ENCODE results near the gene ASH1L.

Gene ASH1L

GRCh38 chr1:155342842-155343241 is 219.8 kb downstream of the ASH1L start:
- Histone ChIP-seq H3K4me3 (replicated peaks; ENCODE audit: insufficient read depth, low read length) (no peak overlapping the region), H3K27ac (replicated peaks) (no peak overlapping the region), H3K27me3 (ENCODE audit: insufficient read depth, poor library complexity, severe bottlenecking) (no peaks in the 10 kb centered on the region)
- DNase-seq (ENCODE audit: low read depth in 1 of 2, low spot score in 1 of 2) = no peak
- no peak for TF ChIP-seq GABPA (IDR thresholded peaks at IDR 0.05; ENCODE audit: low read depth)
- TF ChIP-seq SPI1 (IDR thresholded peaks at IDR 0.05; ENCODE audit: borderline replicate concordance, low read depth) = no peak
- no peak for TF ChIP-seq POLR2AphosphoS5 (IDR thresholded peaks at IDR 0.05; ENCODE audit: low read depth)
- TF ChIP-seq REST (IDR thresholded peaks at IDR 0.05; ENCODE audit: insufficient replicate concordance, low read depth) = no peak
- no peak for TF ChIP-seq CTCF (IDR thresholded peaks at IDR 0.05; ENCODE audit: insufficient read depth, low read length)

- Histone ChIP-seq H3K27ac (replicated peaks) (no peak overlapping the region), H3K27me3 (ENCODE audit: insufficient read depth, poor library complexity, severe bottlenecking) (no peaks in the 10 kb centered on the region), H3K4me3 (replicated peaks; ENCODE audit: insufficient read depth, low read length) (no peak overlapping the region)
- no peak for DNase-seq (ENCODE audit: low read depth in 1 of 2, low spot score in 1 of 2)
- TF ChIP-seq CTCF (IDR thresholded peaks at IDR 0.05; ENCODE audit: insufficient read depth, low read length) = no peak
- TF ChIP-seq REST (IDR thresholded peaks at IDR 0.05; ENCODE audit: insufficient replicate concordance, low read depth) = no peak
- TF ChIP-seq GABPA (IDR thresholded peaks at IDR 0.05; ENCODE audit: low read depth) = no peak
- no peak for TF ChIP-seq SPI1 (IDR thresholded peaks at IDR 0.05; ENCODE audit: borderline replicate concordance, low read depth)
- TF ChIP-seq POLR2AphosphoS5 (IDR thresholded peaks at IDR 0.05; ENCODE audit: low read depth) = no peak
Observed at GRCh38 chr1:155339515-155340097, 223.0 kb downstream of the ASH1L start.

- Histone ChIP-seq H3K4me3 (replicated peaks; ENCODE audit: insufficient read depth, low read length) (no peak overlapping the region), H3K27me3 (ENCODE audit: insufficient read depth, poor library complexity, severe bottlenecking) (no peaks in the 10 kb centered on the region), H3K27ac (replicated peaks) (no peak overlapping the region)
- no peak for DNase-seq (ENCODE audit: low read depth in 1 of 2, low spot score in 1 of 2)
- TF ChIP-seq SPI1 (IDR thresholded peaks at IDR 0.05; ENCODE audit: borderline replicate concordance, low read depth) (no peak), REST (IDR thresholded peaks at IDR 0.05; ENCODE audit: insufficient replicate concordance, low read depth) (no peak), GABPA (IDR thresholded peaks at IDR 0.05; ENCODE audit: low read depth) (no peak), POLR2AphosphoS5 (IDR thresholded peaks at IDR 0.05; ENCODE audit: low read depth) (no peak), CTCF (IDR thresholded peaks at IDR 0.05; ENCODE audit: insufficient read depth, low read length) (no peak)
Observed at GRCh38 chr1:155334962-155335361, 227.6 kb downstream of the ASH1L start.
